ENCODE results near the gene PUS1. TPM values are rescaled to one million over a fixed set of nuclear protein-coding genes. Genes with fewer than 3 reads are reported as not detected.

Gene PUS1
- total RNA-seq, 1 experiment from 2014 or later: 117 TPM

DNA sequence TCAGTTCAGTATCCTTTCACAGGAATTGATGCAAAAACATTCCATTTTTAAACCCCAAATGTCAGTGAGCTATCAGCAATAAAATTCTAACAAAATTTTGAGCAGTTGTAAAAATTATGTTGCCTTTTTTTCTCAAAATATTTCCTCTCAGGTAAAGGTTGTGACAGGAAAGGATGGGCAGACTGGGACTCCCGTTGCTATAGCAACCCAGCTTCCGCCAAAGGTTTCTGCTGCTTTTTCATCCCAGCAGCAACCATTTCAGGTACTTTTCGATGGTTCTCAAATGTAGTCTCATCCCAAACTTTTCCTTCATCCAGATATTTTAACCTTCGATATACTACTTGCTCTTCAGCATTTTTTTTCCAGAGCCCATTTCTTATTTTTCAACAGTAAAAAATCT is 34.3 kb downstream of the PUS1 start:
- no peak for DNase-seq
- H3K4me1 Mint-ChIP-seq: peaks cover 12 to 14% of the 10 kb centered on the region in 2 experiments; a peak in 3 of 4 replicates
- H2BK12ac ChIP-seq (ENCODE audit: insufficient read length, low read depth, low read length): no peak overlapping the region
- H4K8ac ChIP-seq (replicated peaks; ENCODE audit: insufficient read length, low read depth, low read length): no peak overlapping the region
- H2BK15ac ChIP-seq (ENCODE audit: low read depth, low read length): no peak overlapping the region
- H3K79me1 ChIP-seq (ENCODE audit: insufficient read depth, low read depth, low read length, poor library complexity, severe bottlenecking): peaks cover 7% of the 10 kb centered on the region
- H3K23me2 ChIP-seq (ENCODE audit: insufficient read length, low read depth, low read length, poor library complexity, severe bottlenecking): no peaks in the 10 kb centered on the region
- peaks cover 7% of the 10 kb centered on the region; the same call in 1 of the 2 replicates for H3K79me2 ChIP-seq (ENCODE audit: insufficient read depth, low read length)
- H3K9me3 Mint-ChIP-seq: no peaks in the 10 kb centered on the region
- no peak overlapping the region for H4K91ac ChIP-seq (ENCODE audit: insufficient read length, low read depth, low read length)
- no peak overlapping the region for H3K9ac ChIP-seq (ENCODE audit: extremely low read depth, insufficient read length, low read length)
- no peak overlapping the region for H3K4me2 ChIP-seq (ENCODE audit: insufficient read depth, insufficient read length, low read length)
- H3T11ph ChIP-seq (ENCODE audit: low read length): no peak overlapping the region
- no CpG with 5 or more reads among the region's 4 CpGs for WGBS (ENCODE audit: extremely low coverage, insufficient read length, low lambda C conversion rate)
- no peak overlapping the region for H3K23ac ChIP-seq (ENCODE audit: insufficient read length, low read depth, low read length)
- no peak overlapping the region for H2BK20ac ChIP-seq (ENCODE audit: low read depth, low read length, poor library complexity, severe bottlenecking)
- no peak overlapping the region for H2BK120ac ChIP-seq (ENCODE audit: low read depth, low read length, poor library complexity, severe bottlenecking)
- no peak overlapping the region for H3K27ac ChIP-seq (ENCODE audit: insufficient read length, low read depth, low read length)
- H4K20me1 ChIP-seq (ENCODE audit: control insufficient read depth, insufficient read depth, insufficient read length): no peaks in the 10 kb centered on the region
- no peak overlapping the region for H4K5ac ChIP-seq (ENCODE audit: insufficient read length, low read depth, low read length)
- no peak overlapping the region for H2AFZ ChIP-seq (ENCODE audit: low read length)
- peaks cover 4 to 23% (median 18%) of the 10 kb centered on the region in 3 experiments; a peak in 6 of 7 replicates for H3K36me3 Mint-ChIP-seq (ENCODE audit: insufficient read depth in 1 of 3, low read depth in 3 of 3)
- H3K4me1 ChIP-seq (ENCODE audit: insufficient read depth, low read length): no peaks in the 10 kb centered on the region
- no peaks in the 10 kb centered on the region for H3K27me3 ChIP-seq (ENCODE audit: insufficient read depth, low read length)
- H3K4me3 Mint-ChIP-seq: no peak overlapping the region
- H3K27me3 Mint-ChIP-seq (ENCODE audit: low read depth): no peaks in the 10 kb centered on the region
- TF ChIP-seq CTCF (conservative IDR thresholded peaks at IDR 0.05): no peak
- no peak overlapping the region for H3K18ac ChIP-seq (ENCODE audit: insufficient read length, low read depth, low read length)
- no peaks in the 10 kb centered on the region for H3K9me3 ChIP-seq (ENCODE audit: control insufficient read depth, low read depth, low read length)
- H3K14ac ChIP-seq (ENCODE audit: insufficient read depth, low read length): no peak overlapping the region
- H2BK5ac ChIP-seq (ENCODE audit: insufficient read length, low read length): no peak overlapping the region
- no peak overlapping the region for H3K27ac Mint-ChIP-seq
- no peak overlapping the region for H3K56ac ChIP-seq (ENCODE audit: insufficient read length, low read depth, low read length)
- no peak overlapping the region for H3K4ac ChIP-seq (ENCODE audit: low read depth, low read length)
- H2AK5ac ChIP-seq (ENCODE audit: insufficient read length, low read length): no peak overlapping the region

Measured in H9 (cell line).